IPS-20b (cell line): ENCODE data around the gene DPRX.
A peak's percentile ranks its signal among the peaks of the same experiment; 100 is the strongest.

ENCODE experiments used
- H3K27ac ChIP-seq: one replicate; pipeline ENCODE4 v1.5.1; 2013; ENCODE audit warnings: low read length
- H3K27me3 ChIP-seq: 2 replicates; pipeline ENCODE4 v1.6.1; 2013; ENCODE audit warnings: mild to moderate bottlenecking, low read length, inconsistent platforms; ENCODE audit not compliant: insufficient read depth
- H3K36me3 ChIP-seq: 2 replicates; pipeline ENCODE4 v1.6.1; 2013; ENCODE audit warnings: low read depth, mild to moderate bottlenecking, inconsistent platforms, low read length, moderate library complexity; ENCODE audit not compliant: insufficient read depth
- H3K4me1 ChIP-seq: 2 replicates; pipeline ENCODE4 v1.6.1; 2013; ENCODE audit warnings: mild to moderate bottlenecking, control low read depth, inconsistent platforms, low read length, moderate library complexity; ENCODE audit not compliant: insufficient read depth
- H3K4me3 ChIP-seq: 2 replicates; pipeline ENCODE4 v1.5.1; 2013; ENCODE audit warnings: mild to moderate bottlenecking, low read length, inconsistent platforms
- H3K9ac ChIP-seq: 2 replicates; pipeline ENCODE4 v1.6.1; 2013; ENCODE audit warnings: low read depth, mild to moderate bottlenecking, inconsistent platforms, low read length, moderate library complexity
- H3K9me3 ChIP-seq: 2 replicates; pipeline ENCODE4 v1.6.1; 2013; ENCODE audit warnings: mild to moderate bottlenecking, low read depth, low read length, inconsistent platforms; ENCODE audit not compliant: insufficient read depth

Gene DPRX, protein sequence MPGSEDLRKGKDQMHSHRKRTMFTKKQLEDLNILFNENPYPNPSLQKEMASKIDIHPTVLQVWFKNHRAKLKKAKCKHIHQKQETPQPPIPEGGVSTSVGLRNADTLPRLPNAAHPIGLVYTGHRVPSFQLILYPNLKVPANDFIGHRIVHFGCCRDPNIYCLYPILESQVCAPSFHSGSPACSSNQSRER

DNA sequence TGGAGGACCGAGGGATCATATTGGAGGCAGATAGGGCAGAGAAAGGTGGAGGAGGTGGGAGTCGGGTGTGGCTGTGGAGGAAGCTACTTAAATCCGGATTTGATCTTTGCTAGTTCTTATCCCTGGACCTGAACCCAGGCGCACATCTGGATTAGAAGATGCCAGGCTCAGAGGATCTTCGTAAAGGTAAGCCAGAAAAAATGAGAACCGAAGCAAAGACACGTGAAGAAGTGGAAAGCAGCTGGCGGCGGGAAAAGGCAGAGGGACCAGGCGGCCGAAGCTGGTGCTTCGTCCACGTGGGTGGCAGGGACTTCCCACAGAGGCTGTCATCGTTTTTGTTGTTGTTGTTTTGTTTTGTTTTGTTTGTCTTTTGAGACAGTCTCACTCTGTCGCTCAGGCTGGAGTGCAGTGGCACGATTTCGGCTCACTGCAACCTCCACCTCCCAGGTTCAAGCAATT lies at the start of gene DPRX:
DPRX (plus strand) TSS at position 51 of the 459 bp plus-strand sequence; CDS start at position 159, 108 bp downstream.
- H3K4me3 ChIP-seq = no peak within 1 kb of the TSS

DNA sequence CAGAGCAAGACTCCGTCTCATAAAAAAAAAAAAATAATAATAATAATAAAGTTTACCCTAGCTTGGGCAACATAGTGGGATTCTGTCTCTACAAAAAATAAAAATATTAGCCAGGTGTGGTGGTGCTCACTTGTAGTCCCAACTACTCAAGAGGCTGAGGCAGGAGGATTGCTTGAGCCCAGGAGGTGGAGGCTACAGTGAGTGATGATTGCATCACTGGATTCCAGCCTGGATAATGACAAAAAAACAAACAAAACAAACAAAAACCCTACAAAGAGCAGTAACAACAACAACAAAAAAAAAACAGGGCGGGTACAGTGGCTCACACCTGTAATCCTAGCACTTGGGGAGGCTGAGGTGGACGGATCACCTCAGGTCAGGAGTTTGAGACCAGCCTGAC lies 48.6 kb upstream of the DPRX start:
- no peaks in the 10 kb centered on the region for H3K27me3 ChIP-seq
- no peak overlapping the region for H3K27ac ChIP-seq
- H3K9ac ChIP-seq = no peak overlapping the region
- peaks cover 5% of the 10 kb centered on the region; the same call in 1 of the 2 replicates for H3K4me1 ChIP-seq
- peaks cover 19% of the 10 kb centered on the region for H3K36me3 ChIP-seq
- no peak overlapping the region for H3K4me3 ChIP-seq
- peaks cover 2% of the 10 kb centered on the region; the same call in 1 of the 2 replicates for H3K9me3 ChIP-seq

More for the DNA sequence above, at the start of gene DPRX:
- no peaks in the 10 kb centered on the region for H3K36me3 ChIP-seq
- H3K27ac ChIP-seq = no peak within 1 kb of the TSS
- no peak within 1 kb of the TSS for H3K9ac ChIP-seq
- no peaks in the 10 kb centered on the region for H3K27me3 ChIP-seq
- H3K9me3 ChIP-seq = no peaks in the 10 kb centered on the region
- H3K4me1 ChIP-seq = no peaks in the 10 kb centered on the region

DNA sequence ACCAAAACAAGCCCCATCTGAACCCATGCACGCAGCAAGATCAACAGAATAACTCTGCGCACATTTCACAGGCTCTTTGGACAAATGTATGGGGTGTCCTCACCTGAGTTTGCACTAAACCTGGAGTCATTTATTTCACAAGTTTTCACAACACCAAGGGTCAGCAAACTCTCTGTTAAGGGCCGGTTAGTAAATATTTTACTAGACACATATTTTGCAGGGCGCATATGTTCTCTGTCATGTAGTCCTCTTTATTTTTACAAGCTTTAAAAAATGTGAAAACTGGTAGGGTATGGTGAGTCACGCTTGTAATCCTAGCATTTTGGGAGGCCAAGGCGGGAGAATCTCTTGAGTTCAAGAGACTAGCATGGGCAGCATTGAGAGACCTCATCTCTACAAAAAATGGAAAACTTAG lies 45.5 kb upstream of the DPRX start:
- Histone ChIP-seq H3K27me3 (no peaks in the 10 kb centered on the region), H3K4me3 (no peak overlapping the region), H3K36me3 (no peaks in the 10 kb centered on the region), H3K27ac (no peak overlapping the region), H3K9ac (no peak overlapping the region), H3K4me1 (peaks cover 5% of the 10 kb centered on the region; the same call in 1 of the 2 replicates), H3K9me3 (no peaks in the 10 kb centered on the region)

DNA sequence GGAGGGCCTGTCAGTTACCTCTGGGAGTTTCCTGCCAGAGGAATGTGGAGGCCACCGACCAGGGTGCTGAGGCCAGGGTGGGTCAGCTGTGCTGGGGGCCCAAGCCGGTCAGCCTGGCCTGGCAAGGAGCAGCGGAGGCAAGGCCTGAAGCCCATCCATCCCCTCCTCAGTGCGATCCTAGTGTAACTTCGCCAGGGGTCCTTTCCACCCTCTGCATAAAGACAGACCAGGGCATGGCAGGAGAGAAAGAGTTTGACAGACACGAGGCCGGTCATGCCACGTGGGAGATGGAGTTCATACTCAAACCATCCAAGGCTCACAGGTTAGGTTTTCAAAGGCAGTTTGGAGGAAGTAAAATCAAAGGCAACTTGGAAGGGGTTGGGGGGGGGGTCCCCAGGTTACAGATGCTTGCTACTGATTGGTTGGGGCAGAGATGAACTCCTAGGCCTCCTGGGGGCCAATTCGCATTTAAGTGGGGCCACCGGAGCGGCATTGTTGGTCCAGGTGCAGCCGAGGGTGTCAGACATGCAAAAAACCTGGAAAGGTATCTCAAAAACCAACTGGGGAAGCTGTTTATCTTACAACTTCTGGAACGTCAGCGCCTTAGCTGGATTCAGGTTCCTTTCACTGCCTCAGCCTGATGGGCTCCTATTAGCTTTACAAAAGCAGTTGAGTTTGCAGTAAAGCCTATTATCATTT lies 36.8 kb upstream of the DPRX start:
- Histone ChIP-seq H3K9me3 (no peaks in the 10 kb centered on the region), H3K27me3 (no peaks in the 10 kb centered on the region), H3K9ac (peak overlapping the region; percentile 93; the same call in 1 of the 2 replicates), H3K36me3 (no peaks in the 10 kb centered on the region), H3K27ac (peak overlapping the region; percentile 100), H3K4me3 (peak overlapping the region; percentile 17; the same call in 1 of the 2 replicates), H3K4me1 (peaks cover 20% of the 10 kb centered on the region)

DNA sequence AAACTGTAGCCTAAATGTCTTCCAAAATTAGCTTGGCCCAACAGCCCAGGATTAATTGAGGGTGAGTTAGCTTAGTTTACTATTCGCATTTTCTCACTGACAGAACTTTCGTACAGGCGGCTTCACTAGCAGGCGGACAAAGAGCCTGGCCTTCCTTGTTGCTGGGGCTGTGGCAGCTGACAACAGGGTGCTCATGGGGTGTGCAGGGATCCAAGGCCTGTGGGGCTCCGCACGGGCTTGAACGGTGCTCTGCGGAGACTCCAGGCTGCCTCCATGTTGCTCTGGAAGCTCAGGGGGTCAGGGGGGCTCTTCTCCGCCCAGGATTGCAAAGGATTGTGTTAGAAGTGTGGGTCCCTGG lies 36.3 kb upstream of the DPRX start:
- peak overlapping the region; percentile 37; the same call in 1 of the 2 replicates for H3K4me3 ChIP-seq
- no peaks in the 10 kb centered on the region for H3K27me3 ChIP-seq
- peak overlapping the region; percentile 98 for H3K27ac ChIP-seq
- H3K9ac ChIP-seq = peak overlapping the region; percentile 93
- peaks cover 20% of the 10 kb centered on the region for H3K4me1 ChIP-seq
- H3K9me3 ChIP-seq = no peaks in the 10 kb centered on the region
- H3K36me3 ChIP-seq = no peaks in the 10 kb centered on the region

DNA sequence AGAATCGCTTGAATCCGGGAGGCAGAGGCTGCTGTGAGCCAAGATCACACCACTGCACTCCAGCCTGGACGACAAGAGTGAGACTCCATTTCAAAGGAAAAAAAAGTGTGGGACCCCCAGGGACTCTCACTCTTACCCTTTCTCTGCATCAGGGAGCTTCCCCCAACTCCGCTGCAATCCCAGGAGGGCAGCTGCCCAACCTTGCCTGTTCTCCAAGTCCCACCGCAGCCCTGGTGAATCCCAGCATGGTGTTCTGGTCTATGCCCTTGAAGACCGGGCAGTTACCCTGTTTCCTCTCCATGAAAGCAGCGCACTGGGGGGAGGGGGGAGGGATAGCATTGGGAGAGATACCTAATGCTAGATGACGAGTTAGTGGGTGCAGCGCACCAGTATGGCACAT lies 35.7 kb upstream of the DPRX start:
- Histone ChIP-seq H3K36me3 (no peaks in the 10 kb centered on the region), H3K4me1 (peaks cover 20% of the 10 kb centered on the region), H3K4me3 (peak overlapping the region; percentile 37; the same call in 1 of the 2 replicates), H3K9me3 (no peaks in the 10 kb centered on the region), H3K27ac (peak overlapping the region; percentile 98), H3K9ac (peak overlapping the region; percentile 93), H3K27me3 (no peaks in the 10 kb centered on the region)

DNA sequence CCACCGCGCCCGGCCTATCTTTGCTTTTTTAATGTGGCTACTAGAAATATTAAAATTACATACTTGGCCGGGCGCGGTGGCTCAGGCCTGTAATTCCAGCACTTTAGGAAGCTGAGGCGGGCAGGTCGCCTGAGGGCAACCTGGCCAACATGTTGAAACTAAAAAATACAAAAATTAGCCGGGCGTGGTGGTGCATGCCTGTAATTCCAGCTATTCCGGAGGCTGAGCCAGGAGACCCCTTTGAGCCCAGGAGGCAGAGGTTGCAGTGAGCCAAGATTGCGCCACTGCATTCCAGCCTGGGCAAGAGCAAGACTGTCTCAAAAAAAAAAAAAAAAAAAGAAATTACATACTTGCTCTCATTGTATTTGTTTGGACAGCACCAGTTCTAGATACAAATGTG lies 34.8 kb upstream of the DPRX start:
- Histone ChIP-seq H3K27ac (no peak overlapping the region), H3K36me3 (no peaks in the 10 kb centered on the region), H3K4me3 (no peak overlapping the region), H3K27me3 (no peaks in the 10 kb centered on the region), H3K9ac (peak overlapping the region; percentile 59; the same call in 1 of the 2 replicates), H3K4me1 (peaks cover 20% of the 10 kb centered on the region), H3K9me3 (no peaks in the 10 kb centered on the region)

DNA sequence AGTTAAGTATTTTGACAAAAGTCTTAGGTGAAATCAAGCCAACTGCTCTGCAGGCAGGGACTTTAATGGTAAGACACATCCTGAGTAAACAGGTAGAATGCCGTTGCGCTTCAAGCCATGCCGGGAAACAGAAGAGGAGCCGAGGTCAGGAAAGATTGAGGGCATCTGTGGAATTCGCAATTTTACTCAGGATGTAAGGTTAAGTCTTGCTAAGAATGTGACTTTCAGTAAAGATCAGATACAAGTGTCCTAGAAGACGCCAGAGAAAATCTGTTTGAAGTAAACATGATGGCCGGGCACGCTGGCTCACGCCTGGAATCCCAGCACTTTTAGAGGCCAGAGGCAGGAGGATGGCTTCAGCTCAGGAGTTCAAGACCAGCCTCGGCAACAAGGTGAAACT lies 33.4 kb upstream of the DPRX start:
- Histone ChIP-seq H3K36me3 (no peaks in the 10 kb centered on the region), H3K27ac (peak overlapping the region; percentile 88), H3K9ac (no peak overlapping the region; the same call in 1 of the 2 replicates), H3K9me3 (no peaks in the 10 kb centered on the region), H3K27me3 (no peaks in the 10 kb centered on the region), H3K4me3 (no peak overlapping the region), H3K4me1 (peaks cover 20% of the 10 kb centered on the region)

DNA sequence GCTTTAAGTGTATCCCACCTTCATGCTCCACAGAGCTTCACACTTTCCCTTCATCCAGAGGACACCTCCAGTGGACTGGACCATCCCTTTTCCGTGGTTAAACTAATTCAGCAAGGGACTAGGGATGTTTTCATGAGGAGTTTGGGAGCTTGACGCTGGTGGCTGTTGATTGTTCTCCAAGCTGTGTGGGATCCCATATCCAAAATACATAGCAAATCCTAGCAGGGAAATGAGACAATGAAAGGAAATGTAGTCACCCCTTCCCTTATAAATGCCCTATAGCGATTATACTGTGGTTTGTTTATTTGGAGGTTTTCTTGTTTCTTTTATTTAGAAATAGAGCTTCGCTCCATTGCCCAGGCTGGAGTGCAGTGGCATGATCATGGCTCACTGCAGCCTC lies 31.6 kb upstream of the DPRX start:
- Histone ChIP-seq H3K9ac (no peak overlapping the region), H3K9me3 (no peaks in the 10 kb centered on the region), H3K4me1 (peaks cover 11% of the 10 kb centered on the region; the same call in 1 of the 2 replicates), H3K36me3 (no peaks in the 10 kb centered on the region), H3K27me3 (no peaks in the 10 kb centered on the region), H3K4me3 (no peak overlapping the region), H3K27ac (no peak overlapping the region)

DNA sequence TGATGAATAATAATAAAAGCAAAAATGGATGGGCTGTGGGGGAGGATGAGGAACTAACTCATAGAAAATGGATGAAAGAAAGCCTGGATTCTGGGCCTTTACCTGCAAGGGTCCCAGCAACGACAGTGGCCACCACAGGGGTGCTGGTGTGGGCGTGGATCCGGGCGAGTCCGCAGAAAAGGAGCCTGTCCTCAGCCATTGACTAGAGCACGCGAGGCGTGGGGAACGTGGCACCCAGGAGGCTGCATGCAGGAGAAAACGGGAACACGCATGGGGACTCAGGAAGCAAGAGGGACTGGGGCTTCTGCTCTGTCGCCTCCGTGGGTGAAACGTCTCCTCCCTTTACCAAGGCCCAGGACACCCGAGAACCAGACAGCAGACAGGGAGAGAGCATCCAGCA lies 25.8 kb upstream of the DPRX start:
- H3K27me3 ChIP-seq = no peaks in the 10 kb centered on the region
- H3K36me3 ChIP-seq = no peaks in the 10 kb centered on the region
- H3K4me3 ChIP-seq = no peak overlapping the region
- no peaks in the 10 kb centered on the region for H3K9me3 ChIP-seq
- no peaks in the 10 kb centered on the region; the same call in 1 of the 2 replicates for H3K4me1 ChIP-seq
- H3K9ac ChIP-seq = no peak overlapping the region
- no peak overlapping the region for H3K27ac ChIP-seq

DNA sequence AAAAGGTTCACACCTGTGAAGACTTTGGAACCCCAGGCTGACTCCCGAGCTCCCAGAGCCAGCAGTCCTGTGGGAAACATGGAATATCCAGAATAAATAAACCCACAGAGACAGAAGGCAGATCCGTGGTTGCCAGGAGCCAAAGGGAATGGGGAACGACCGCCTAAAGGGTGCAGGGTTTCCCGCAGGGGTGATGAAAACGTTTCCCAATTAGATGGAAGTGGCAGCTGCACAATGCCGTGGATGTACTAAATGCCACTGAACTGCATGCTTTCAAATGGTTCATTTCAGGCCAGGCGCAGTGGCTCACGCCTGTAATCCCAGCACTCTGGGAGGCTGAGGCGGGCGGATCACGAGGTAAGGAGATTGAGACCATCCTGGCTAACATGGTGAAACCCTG lies 23.4 kb upstream of the DPRX start:
- Histone ChIP-seq H3K4me3 (no peak overlapping the region), H3K36me3 (no peaks in the 10 kb centered on the region), H3K27me3 (no peaks in the 10 kb centered on the region), H3K27ac (no peak overlapping the region), H3K9me3 (no peaks in the 10 kb centered on the region), H3K9ac (no peak overlapping the region), H3K4me1 (peaks cover 6% of the 10 kb centered on the region)
